Measurements from ENCODE around the gene HMCN1. TPM values are rescaled to one million over a fixed set of nuclear protein-coding genes. Genes with fewer than 3 reads are reported as not detected.

The HMCN1 gene
- total and polyA plus RNA-seq, 4 donors, result 1.5 to 6.8 (median 3.5) TPM

GRCh38 chr1:186059752-186060151 is 325.6 kb downstream of the HMCN1 start:
- H3K9ac ChIP-seq (ENCODE audit: low read depth in 1 of 2, low read length in 2 of 2), result no peak overlapping the region
- H3K27ac ChIP-seq (ENCODE audit: low read depth in 1 of 2, low read length in 2 of 2), result peak overlapping the region; percentile 39 to 55
- no peaks in the 10 kb centered on the region for H3K9me3 ChIP-seq (ENCODE audit: control insufficient read depth in 4 of 4, low read length in 3 of 4)
- no peak for TF ChIP-seq FOXA1 (IDR thresholded peaks at IDR 0.05)
- DNase-seq (ENCODE audit: low spot score), result no peak
- H3K4me1 ChIP-seq (ENCODE audit: control insufficient read depth in 4 of 4, insufficient read depth in 4 of 4, low read length in 3 of 4), result peaks cover 1 to 40% (median 36%) of the 10 kb centered on the region in 4 donors
- H3K4me3 ChIP-seq (ENCODE audit: low read depth in 1 of 3, low read length in 3 of 3), result no peak overlapping the region
- H3K36me3 ChIP-seq (ENCODE audit: control insufficient read depth in 4 of 4, insufficient read depth in 3 of 4, low read depth in 1 of 4, low read length in 3 of 4), result no peaks in the 10 kb centered on the region
- H3K27me3 ChIP-seq (ENCODE audit: control insufficient read depth in 4 of 4, insufficient read depth in 4 of 4, low read length in 3 of 4), result no peaks in the 10 kb centered on the region
- 60% methylated on average over 4 of the region's 4 CpGs for WGBS

GRCh38 chr1:186060226-186060625 is 326.0 kb downstream of the HMCN1 start:
- Histone ChIP-seq H3K4me1 (ENCODE audit: control insufficient read depth in 4 of 4, insufficient read depth in 4 of 4, low read length in 3 of 4) (peaks cover 1 to 40% (median 36%) of the 10 kb centered on the region in 4 donors), H3K27me3 (ENCODE audit: control insufficient read depth in 4 of 4, insufficient read depth in 4 of 4, low read length in 3 of 4) (no peaks in the 10 kb centered on the region), H3K4me3 (ENCODE audit: low read depth in 1 of 3, low read length in 3 of 3) (no peak overlapping the region), H3K27ac (ENCODE audit: low read depth in 1 of 2, low read length in 2 of 2) (peak overlapping the region; percentile 39 to 55), H3K9ac (ENCODE audit: low read depth in 1 of 2, low read length in 2 of 2) (no peak overlapping the region), H3K9me3 (ENCODE audit: control insufficient read depth in 4 of 4, low read length in 3 of 4) (no peaks in the 10 kb centered on the region), H3K36me3 (ENCODE audit: control insufficient read depth in 4 of 4, insufficient read depth in 3 of 4, low read depth in 1 of 4, low read length in 3 of 4) (no peaks in the 10 kb centered on the region)
- DNase-seq (ENCODE audit: low spot score), result no peak
- TF ChIP-seq NR2F2 (IDR thresholded peaks at IDR 0.05) (no peak), YY1 (IDR thresholded peaks at IDR 0.05) (no peak), HNF4A (conservative IDR thresholded peaks at IDR 0.05) (peak; percentile 71 to 88), RXRA (IDR thresholded peaks at IDR 0.05) (no peak)

- no peaks in the 10 kb centered on the region for H3K36me3 ChIP-seq (ENCODE audit: control insufficient read depth in 4 of 4, insufficient read depth in 3 of 4, low read depth in 1 of 4, low read length in 3 of 4)
- WGBS, result 66% methylated on average over 1 of the region's 1 CpG
- no peak overlapping the region for H3K9ac ChIP-seq (ENCODE audit: low read depth in 1 of 2, low read length in 2 of 2)
- H3K27ac ChIP-seq (ENCODE audit: low read depth in 1 of 2, low read length in 2 of 2), result no peak overlapping the region
- no peak overlapping the region for H3K4me3 ChIP-seq (ENCODE audit: low read depth in 1 of 3, low read length in 3 of 3)
- H3K4me1 ChIP-seq (ENCODE audit: control insufficient read depth in 4 of 4, insufficient read depth in 4 of 4, low read length in 3 of 4), result peaks cover 1 to 35% (median 35%) of the 10 kb centered on the region in 4 donors
- no peak for TF ChIP-seq RAD21 (IDR thresholded peaks at IDR 0.05)
- no peak for TF ChIP-seq TAF1 (conservative IDR thresholded peaks at IDR 0.05)
- TF ChIP-seq YY1 (IDR thresholded peaks at IDR 0.05), result no peak
- TF ChIP-seq CTCF (IDR thresholded peaks at IDR 0.05; ENCODE audit: low read depth, low read length, missing input control), result no peak
- no peak for TF ChIP-seq RXRA (IDR thresholded peaks at IDR 0.05)
- TF ChIP-seq ATF3 (IDR thresholded peaks at IDR 0.05), result no peak
- TF ChIP-seq FOXA2 (IDR thresholded peaks at IDR 0.05), result no peak
- TF ChIP-seq HNF4G (IDR thresholded peaks at IDR 0.05), result no peak
- TF ChIP-seq SP1 (IDR thresholded peaks at IDR 0.05), result no peak
- TF ChIP-seq JUND (IDR thresholded peaks at IDR 0.05), result no peak
- no peak for TF ChIP-seq MAX (IDR thresholded peaks at IDR 0.05)
- no peak for TF ChIP-seq ZBTB33 (IDR thresholded peaks at IDR 0.05)
- no peak for TF ChIP-seq EGR1 (IDR thresholded peaks at IDR 0.05; ENCODE audit: low read depth in 2 of 2)
- no peak for TF ChIP-seq NR2F2 (IDR thresholded peaks at IDR 0.05)
- TF ChIP-seq HNF4A (conservative IDR thresholded peaks at IDR 0.05), result no peak
- no peak for TF ChIP-seq REST (IDR thresholded peaks at IDR 0.05)
- TF ChIP-seq FOXA1 (IDR thresholded peaks at IDR 0.05), result no peak
- no peak for TF ChIP-seq GABPA (IDR thresholded peaks at IDR 0.05 in 1 of 2, conservative IDR thresholded peaks at IDR 0.05 in 1 of 2)
- H3K9me3 ChIP-seq (ENCODE audit: control insufficient read depth in 4 of 4, low read length in 3 of 4), result no peaks in the 10 kb centered on the region
- no peak for DNase-seq (ENCODE audit: low spot score)
- no peaks in the 10 kb centered on the region for H3K27me3 ChIP-seq (ENCODE audit: control insufficient read depth in 4 of 4, insufficient read depth in 4 of 4, low read length in 3 of 4)
Observed at GRCh38 chr1:186063091-186063657, 329.0 kb downstream of the HMCN1 start.

All from liver (tissue), 9 donors.